DND-41 (cell line): ENCODE data around the gene MACIR.

ENCODE experiments used
- ATAC-seq: fragments of 200-7000 bp; cut with Tn5 transposase; 3 replicates; pipeline ENCODE4 v1.9.1; 2021; ENCODE audit warnings: low read depth; ENCODE audit not compliant: insufficient read depth
- DNase-seq: peaks from one replicate; pipeline ENCODE4 v3.0.0-alpha.2; 2020
- H2AFZ ChIP-seq: 2 replicates; pipeline ENCODE4 v1.6.0; 2012; ENCODE audit warnings: low read depth, low read length
- H3K27ac ChIP-seq: 2 replicates; pipeline ENCODE4 v1.5.1; 2012; ENCODE audit warnings: low read length, inconsistent platforms
- H3K27me3 ChIP-seq: fragments of 200-600 bp; sonication (generic); 2 replicates; pipeline ENCODE4 v1.6.0; 2012; ENCODE audit warnings: low read length, mild to moderate bottlenecking, inconsistent platforms; ENCODE audit not compliant: insufficient read depth, poor library complexity
- H3K36me3 ChIP-seq: 2 replicates; pipeline ENCODE4 v1.5.1; 2012; ENCODE audit warnings: low read length, inconsistent platforms; ENCODE audit not compliant: insufficient read depth
- H3K4me1 ChIP-seq: 2 replicates; pipeline ENCODE4 v1.5.1; 2012; ENCODE audit warnings: mild to moderate bottlenecking, low read length; ENCODE audit not compliant: insufficient read depth
- H3K4me2 ChIP-seq: 2 replicates; pipeline ENCODE4 v1.6.0; 2012; ENCODE audit warnings: mild to moderate bottlenecking, moderate library complexity, low read length, inconsistent platforms; ENCODE audit not compliant: insufficient read depth
- H3K4me3 ChIP-seq, 2 experiments: fragments of 200-600 bp in 1 of 2; shearing (Covaris generic) in 1 of 2; 2 replicates each; pipeline ENCODE4 v1.5.1; 2012 to 2016; ENCODE audit warnings: inconsistent platforms in 2 of 2, low read length in 2 of 2, mild to moderate bottlenecking in 2 of 2, low read depth in 1 of 2, moderate library complexity in 1 of 2
- H3K79me2 ChIP-seq: 2 replicates; pipeline ENCODE4 v1.6.0; 2012; ENCODE audit warnings: low read length, inconsistent platforms; ENCODE audit not compliant: insufficient read depth
- H3K9ac ChIP-seq: 2 replicates; pipeline ENCODE4 v1.6.0; 2012; ENCODE audit warnings: low read depth, mild to moderate bottlenecking, inconsistent platforms, low read length, moderate library complexity
- H3K9me3 ChIP-seq: 2 replicates; pipeline ENCODE4 v1.5.1; 2012; ENCODE audit warnings: low read length, moderate library complexity, mild to moderate bottlenecking, inconsistent platforms; ENCODE audit not compliant: insufficient read depth, severe bottlenecking
- H4K20me1 ChIP-seq: 2 replicates; pipeline ENCODE4 v1.6.0; 2012; ENCODE audit warnings: low read length; ENCODE audit not compliant: insufficient read depth
- CTCF ChIP-seq: IDR thresholded peaks from 2 replicates; pipeline ENCODE4 v1.5.1; 2012; ENCODE audit warnings: borderline replicate concordance, low read length, moderate library complexity, mild to moderate bottlenecking; ENCODE audit not compliant: poor library complexity, severe bottlenecking; ENCODE audit errors: extremely low read depth
- EZH2 ChIP-seq: IDR thresholded peaks from 3 replicates; pipeline ENCODE4 v1.6.1; 2012; ENCODE audit warnings: borderline replicate concordance, low read depth, mild to moderate bottlenecking, moderate library complexity, low read length, inconsistent platforms; ENCODE audit not compliant: severe bottlenecking

Gene MACIR

GRCh38 chr5:103327451-103327850, 68.9 kb downstream of the MACIR start:
- Histone ChIP-seq H3K27ac (no peak overlapping the region), H3K9me3 (no peaks in the 10 kb centered on the region), H4K20me1 (no peaks in the 10 kb centered on the region), H3K27me3 (no peaks in the 10 kb centered on the region), H2AFZ (no peak overlapping the region), H3K4me3 (no peak overlapping the region), H3K4me1 (no peaks in the 10 kb centered on the region), H3K9ac (no peak overlapping the region), H3K36me3 (no peaks in the 10 kb centered on the region), H3K79me2 (no peaks in the 10 kb centered on the region), H3K4me2 (no peak overlapping the region)
- DNase-seq (no peak), ATAC-seq (no peak)
- no peak for TF ChIP-seq CTCF
- no peak for TF ChIP-seq EZH2

- no peak overlapping the region for H3K9ac ChIP-seq
- H3K4me2 ChIP-seq, result no peak overlapping the region
- no peak overlapping the region for H3K4me3 ChIP-seq
- DNase-seq (no peak), ATAC-seq (no peak)
- no peak overlapping the region for H2AFZ ChIP-seq
- H3K27me3 ChIP-seq, result no peaks in the 10 kb centered on the region
- TF ChIP-seq CTCF (no peak), EZH2 (no peak)
- no peaks in the 10 kb centered on the region for H3K36me3 ChIP-seq
- no peak overlapping the region for H3K27ac ChIP-seq
- H3K4me1 ChIP-seq, result no peaks in the 10 kb centered on the region
- H4K20me1 ChIP-seq, result no peaks in the 10 kb centered on the region
- H3K9me3 ChIP-seq, result no peaks in the 10 kb centered on the region
- no peaks in the 10 kb centered on the region for H3K79me2 ChIP-seq
Observed at GRCh38 chr5:103327893-103328292, 69.3 kb downstream of the MACIR start.
